HCT116 (cell line): Measurements from ENCODE around the gene PLEKHA6. TPM values are rescaled to one million over a fixed set of nuclear protein-coding genes. Genes with fewer than 3 reads are reported as not detected.

ENCODE experiments used
- ATAC-seq: fragments of 200-7000 bp; cut with Tn5 transposase; 2 replicates; pipeline ENCODE4 v1.9.1; 2020; ENCODE audit warnings: mild to moderate bottlenecking, moderate library complexity
- BruUV-seq: library from RNA; stranded (reverse); fragments of 400-500 nt; replicated peaks from 2 replicates; lab custom pipeline; 2021; lab: Mats Ljungman, UMichigan
- CTCF ChIA-PET: fragments of 300-600 bp; sonication (Branson Sonifier 250); formaldehyde crosslinking; loops from one replicate; lab custom pipeline; 2021; ENCODE audit warnings: antibody characterized with exemption; lab: Charles Lee
- POLR2A ChIA-PET: fragments of 300-600, 350-600 bp; sonication (Branson Sonifier 250); formaldehyde crosslinking; loops from one replicate; lab custom pipeline; 2021; ENCODE audit warnings: antibody characterized with exemption; lab: Charles Lee
- RAD21 ChIA-PET, 2 experiments: fragments of 300-600 bp; sonication (Branson Sonifier 250); formaldehyde crosslinking; loops; one replicate each; lab custom pipeline; 2023; ENCODE audit warnings: low total read pairs in 2 of 2; ENCODE audit not compliant: uncharacterized antibody in 2 of 2, unreplicated experiment in 2 of 2, low non-redundant PET in 1 of 2; lab: Charles Lee
- DNase-seq: peaks from one replicate; pipeline ENCODE4 v3.0.0-alpha.2; 2010; ENCODE audit warnings: low read depth, low spot score
- H2AFZ ChIP-seq: fragments of 200-600 bp; shearing (Covaris generic), sonication (generic); 2 replicates; pipeline ENCODE4 v1.6.1; 2017; ENCODE audit warnings: low read depth, mixed run types, mixed read lengths, antibody characterized with exemption, low read length; ENCODE audit not compliant: poor library complexity, severe bottlenecking
- H3K27ac ChIP-seq: 2 replicates; pipeline ENCODE4 v1.5.1; 2012; ENCODE audit warnings: low read depth, low read length
- H3K27me3 ChIP-seq: fragments of 200-600 bp; sonication (generic); 2 replicates; pipeline ENCODE4 v1.6.1; 2016; ENCODE audit warnings: mixed run types, low read length, mixed read lengths; ENCODE audit not compliant: insufficient read depth
- H3K36me3 ChIP-seq, 2 experiments: fragments of 200-500 bp in 1 of 2; fragments of 200-600 bp in 1 of 2; sonication (Bioruptor generic) in 1 of 2; sonication (generic) in 1 of 2; 2 replicates each; pipeline versions ENCODE4 v1.5.1 to v1.6.1; 2014 to 2016; ENCODE audit warnings: low read length in 2 of 2, inconsistent platforms in 1 of 2, mixed read lengths in 1 of 2, mixed run types in 1 of 2; ENCODE audit not compliant: insufficient read depth in 2 of 2, control insufficient read depth in 1 of 2
- H3K4me1 ChIP-seq, 2 experiments: fragments of 200-600 bp in 1 of 2; sonication (generic) in 1 of 2; 2 replicates each; pipeline versions ENCODE4 v1.5.1 to v1.6.1; 2012 to 2017; ENCODE audit warnings: low read length in 2 of 2, inconsistent platforms in 1 of 2, mild to moderate bottlenecking in 1 of 2, mixed read lengths in 1 of 2, mixed run types in 1 of 2, moderate library complexity in 1 of 2; ENCODE audit not compliant: insufficient read depth in 2 of 2, control insufficient read depth in 1 of 2
- H3K4me2 ChIP-seq: fragments of 200-600 bp; sonication (generic); 2 replicates; pipeline ENCODE4 v1.6.1; 2017; ENCODE audit warnings: mixed run types, low read length, mixed read lengths
- H3K4me3 ChIP-seq, 2 experiments: fragments of 200-600 bp in 1 of 2; sonication (generic) in 1 of 2; replicated peaks in 1 of 2; 2 replicates each; pipeline ENCODE4 v1.5.1; 2011 to 2016; ENCODE audit warnings: low read length in 2 of 2, control low read depth in 1 of 2, low read depth in 1 of 2, mild to moderate bottlenecking in 1 of 2, mixed read lengths in 1 of 2, mixed run types in 1 of 2
- H3K79me2 ChIP-seq: fragments of 200-600 bp; sonication (generic); 2 replicates; pipeline ENCODE4 v1.6.1; 2017; ENCODE audit warnings: mild to moderate bottlenecking, mixed run types, low read length, moderate library complexity, mixed read lengths; ENCODE audit not compliant: insufficient read depth
- H3K9ac ChIP-seq: fragments of 200-600 bp; sonication (generic); 2 replicates; pipeline ENCODE4 v1.6.1; 2016; ENCODE audit warnings: low read length, mixed read lengths
- H3K9me2 ChIP-seq: fragments of 200-600 bp; sonication (generic), shearing (Covaris generic); 2 replicates; pipeline ENCODE4 v1.6.1; 2017; ENCODE audit warnings: mixed run types, mild to moderate bottlenecking, moderate library complexity; ENCODE audit not compliant: insufficient read depth
- H3K9me3 ChIP-seq, 2 experiments: fragments of 200-500 bp in 1 of 2; fragments of 200-600 bp in 1 of 2; sonication (Bioruptor generic) in 1 of 2; sonication (generic) in 1 of 2; 2 replicates each; pipeline ENCODE4 v1.6.1; 2014 to 2017; ENCODE audit warnings: low read length in 2 of 2, mixed read lengths in 2 of 2, inconsistent platforms in 1 of 2, low read depth in 1 of 2, mild to moderate bottlenecking in 1 of 2, mixed run types in 1 of 2, moderate library complexity in 1 of 2; ENCODE audit not compliant: control insufficient read depth in 1 of 2, insufficient read depth in 1 of 2
- H4K20me1 ChIP-seq: fragments of 200-600 bp; sonication (generic), shearing (Covaris generic); 2 replicates; pipeline ENCODE4 v1.6.1; 2017; ENCODE audit warnings: mixed run types, mild to moderate bottlenecking, moderate library complexity; ENCODE audit not compliant: insufficient read depth
- ATF3 ChIP-seq: IDR thresholded peaks from 2 replicates; pipeline ENCODE4 v1.6.1; 2012
- CBX3 ChIP-seq: IDR thresholded peaks from 2 replicates; pipeline ENCODE4 v1.6.1; 2012; ENCODE audit warnings: low read depth
- CEBPB ChIP-seq: IDR thresholded peaks from 2 replicates; pipeline ENCODE4 v1.6.1; 2012; ENCODE audit warnings: low read depth
- CTCF ChIP-seq, 3 experiments: fragments of 200-600 bp in 1 of 3; sonication (generic) in 1 of 3; IDR thresholded peaks in 2 of 3; conservative IDR thresholded peaks in 1 of 3; 2 replicates each; pipeline ENCODE4 v1.5.1; 2012 to 2017; ENCODE audit warnings: low read depth in 2 of 3, low read length in 2 of 3, antibody characterized with exemption in 1 of 3, borderline replicate concordance in 1 of 3, control low read depth in 1 of 3, mild to moderate bottlenecking in 1 of 3, mixed read lengths in 1 of 3, mixed run types in 1 of 3, moderate library complexity in 1 of 3; ENCODE audit not compliant: insufficient read depth in 1 of 3
- ELF1 ChIP-seq: IDR thresholded peaks from 2 replicates; pipeline ENCODE4 v1.6.1; 2012; ENCODE audit warnings: low read depth, borderline replicate concordance
- EZH2 ChIP-seq: fragments of 200-600 bp; sonication (generic); IDR thresholded peaks from 2 replicates; pipeline ENCODE4 v1.6.1; 2017; ENCODE audit warnings: antibody characterized with exemption, mixed run types
- EZH2phosphoT487 ChIP-seq: fragments of 200-600 bp; IDR thresholded peaks from 2 replicates; pipeline ENCODE4 v1.6.1; 2018; ENCODE audit warnings: antibody characterized with exemption, borderline replicate concordance
- FOSL1 ChIP-seq: IDR thresholded peaks from 2 replicates; pipeline ENCODE4 v1.6.1; 2012; ENCODE audit warnings: low read depth
- MAX ChIP-seq: IDR thresholded peaks from 2 replicates; pipeline ENCODE4 v1.6.1; 2012
- POLR2A ChIP-seq: IDR thresholded peaks from 2 replicates; pipeline ENCODE4 v1.7.0; 2011; ENCODE audit warnings: borderline replicate concordance; ENCODE audit not compliant: insufficient read depth, insufficient read length; ENCODE audit errors: extremely low read depth
- POLR2AphosphoS5 ChIP-seq: IDR thresholded peaks from 2 replicates; pipeline ENCODE4 v1.6.1; 2011; ENCODE audit warnings: mild to moderate bottlenecking, low read depth, low read length, moderate library complexity
- RAD21 ChIP-seq: IDR thresholded peaks from 2 replicates; pipeline ENCODE4 v1.6.1; 2012; ENCODE audit warnings: low read depth, mild to moderate bottlenecking
- REST ChIP-seq: IDR thresholded peaks from 2 replicates; pipeline ENCODE4 v1.6.1; 2012; ENCODE audit warnings: low read depth
- SIN3A ChIP-seq: IDR thresholded peaks from 2 replicates; pipeline ENCODE4 v1.6.1; 2012; ENCODE audit warnings: low read depth
- SP1 ChIP-seq: IDR thresholded peaks from 2 replicates; pipeline ENCODE4 v1.6.1; 2012; ENCODE audit warnings: low read depth
- SRF ChIP-seq: IDR thresholded peaks from 2 replicates; pipeline ENCODE4 v1.6.1; 2012; ENCODE audit warnings: low read depth
- TCF7L2 ChIP-seq: IDR thresholded peaks from 2 replicates; pipeline ENCODE4 v1.7.0; 2011; ENCODE audit warnings: borderline replicate concordance, inconsistent platforms; ENCODE audit not compliant: insufficient read depth, insufficient read length; ENCODE audit errors: extremely low read depth
- YY1 ChIP-seq: IDR thresholded peaks from 2 replicates; pipeline ENCODE4 v1.6.1; 2011; ENCODE audit warnings: low read length, low read depth, moderate library complexity, mild to moderate bottlenecking; ENCODE audit not compliant: insufficient replicate concordance; ENCODE audit errors: extremely low read depth
- ZBTB33 ChIP-seq: IDR thresholded peaks from 2 replicates; pipeline ENCODE4 v1.6.1; 2011; ENCODE audit warnings: mild to moderate bottlenecking, low read length, moderate library complexity; ENCODE audit not compliant: insufficient replicate concordance; ENCODE audit errors: extremely low read depth
- ZNF274 ChIP-seq: fragments of 200-500 bp; sonication (Bioruptor generic); IDR thresholded peaks from 2 replicates; pipeline ENCODE4 v1.6.1; 2014; ENCODE audit warnings: mild to moderate bottlenecking, low read depth, low read length, inconsistent platforms
- intact Hi-C: fragments of 100-400 bp; cut with micrococcal nuclease; formaldehyde crosslinking; loops from 2 replicates; pipeline ENCODE4 v1.10.0; 2022
- total RNA-seq: library from RNA; stranded (reverse); gene quantifications from one replicate; pipeline ENCODE4 v1.2.1, GENCODE V29; 2021; ENCODE audit not compliant: unreplicated experiment

PLEKHA6 gene
- total RNA-seq, 1 experiment from 2014 or later = 13.1 TPM

- H3K9ac ChIP-seq = no peak overlapping the region
- no peak overlapping the region for H3K27ac ChIP-seq
- intact Hi-C loops = no loop called here
- H2AFZ ChIP-seq = no peak overlapping the region
- H4K20me1 ChIP-seq = no peaks in the 10 kb centered on the region
- ChIA-PET CTCF (no interaction called here), RAD21 (no interaction called here), POLR2A (no interaction called here)
- no peak for DNase-seq
- no peak overlapping the region for H3K4me2 ChIP-seq
- no peak for ATAC-seq
- peaks cover 16 to 22% of the 10 kb centered on the region in 2 experiments for H3K4me1 ChIP-seq
- H3K27me3 ChIP-seq = no peaks in the 10 kb centered on the region
- peaks cover 17% of the 10 kb centered on the region; the same call in 1 of the 2 replicates for H3K79me2 ChIP-seq
- H3K36me3 ChIP-seq = peaks cover 0 to 13% of the 10 kb centered on the region in 2 experiments; a peak in 1 of 4 replicates
- no TSS peak for BruUV-seq
- H3K4me3 ChIP-seq = no peak overlapping the region
- no peaks in the 10 kb centered on the region for H3K9me2 ChIP-seq
- no peaks in the 10 kb centered on the region for H3K9me3 ChIP-seq
- no peak for TF ChIP-seq SIN3A
- TF ChIP-seq POLR2AphosphoS5 = no peak
- no peak for TF ChIP-seq CTCF (IDR thresholded peaks at IDR 0.05 in 2 of 3, conservative IDR thresholded peaks at IDR 0.05 in 1 of 3; ENCODE audit: borderline replicate concordance in 1 of 3, insufficient read depth in 1 of 3, low read depth in 2 of 3, low read length in 2 of 3)
- TF ChIP-seq TCF7L2 = no peak
- TF ChIP-seq MAX = no peak
- TF ChIP-seq ATF3 = no peak
- no peak for TF ChIP-seq CBX3
- TF ChIP-seq REST = no peak
- no peak for TF ChIP-seq YY1
- TF ChIP-seq ZBTB33 = no peak
- no peak for TF ChIP-seq SRF
- TF ChIP-seq CEBPB = no peak
- TF ChIP-seq ELF1 = no peak
- no peak for TF ChIP-seq FOSL1
- TF ChIP-seq EZH2phosphoT487 = no peak
- TF ChIP-seq RAD21 = no peak
- TF ChIP-seq ZNF274 = no peak
- TF ChIP-seq EZH2 = no peak
- no peak for TF ChIP-seq SP1
- no peak for TF ChIP-seq POLR2A
Observed at GRCh38 chr1:204373911-204374310, 14.2 kb upstream of the PLEKHA6 start.
